ENCODE measurements around the gene WNT6. TPM values are rescaled to one million over a fixed set of nuclear protein-coding genes. Genes with fewer than 3 reads are reported as not detected.

WNT6 gene
- total and polyA plus RNA-seq, 4 donors = 0.08 to 0.20 TPM; not detected in 2

DNA sequence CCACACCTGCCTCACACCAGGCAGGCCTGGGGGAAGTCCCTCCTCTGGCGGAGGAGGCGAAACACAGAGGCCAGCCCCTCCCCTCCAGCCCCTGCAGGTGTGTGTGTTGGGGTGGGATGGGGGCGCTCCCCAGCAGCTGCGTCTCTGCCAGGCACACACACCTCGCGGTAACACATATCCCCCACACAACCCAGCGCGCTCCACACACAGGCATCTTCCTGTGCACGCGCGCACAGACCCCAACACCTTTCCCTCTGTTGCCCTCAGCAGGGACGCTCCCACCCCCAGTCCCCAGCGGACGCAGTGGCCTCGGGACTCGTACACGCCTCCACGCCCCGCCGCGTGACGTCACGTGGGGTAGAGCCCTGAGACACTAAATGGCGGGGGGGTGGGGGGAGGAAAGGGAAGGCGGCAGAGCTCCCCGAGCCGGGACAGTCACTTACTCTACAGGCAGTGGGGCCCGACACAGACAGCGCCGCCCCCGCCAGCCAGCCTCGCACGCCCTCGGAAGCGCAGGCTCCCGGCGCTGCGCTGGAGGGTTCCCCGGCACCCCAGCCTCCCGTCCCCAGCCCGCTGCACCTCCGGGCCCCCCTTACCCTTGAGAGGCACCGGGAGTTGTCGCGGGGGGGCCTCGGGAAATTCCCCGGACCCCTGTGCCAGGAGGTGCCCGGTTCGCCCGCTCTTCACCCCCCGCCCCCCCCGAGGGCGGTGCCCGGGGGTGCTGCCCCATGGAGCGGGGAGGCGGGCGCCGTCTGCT is 20.7 kb downstream of the WNT6 start, which contains the start of gene WNT10A:
Gene WNT10A, plus strand, starts transcription at position 751 of the 757 bp plus-strand sequence. CDS start 144 bp downstream, outside the sequence.
- WGBS = 3% methylated on average over 58 of the region's 58 CpGs
- peak within 1 kb of the TSS in 1 of 3 donors; percentile 18 for H3K4me3 ChIP-seq (ENCODE audit: low read depth in 1 of 3, low read length in 3 of 3)
- TF ChIP-seq FOXA1 (IDR thresholded peaks at IDR 0.05) (no peak), HNF4G (IDR thresholded peaks at IDR 0.05) (no peak), GABPA (IDR thresholded peaks at IDR 0.05 in 1 of 2, conservative IDR thresholded peaks at IDR 0.05 in 1 of 2) (no peak), FOXA2 (IDR thresholded peaks at IDR 0.05) (no peak), RXRA (IDR thresholded peaks at IDR 0.05) (no peak), YY1 (IDR thresholded peaks at IDR 0.05) (no peak), RAD21 (IDR thresholded peaks at IDR 0.05) (no peak), ATF3 (IDR thresholded peaks at IDR 0.05) (no peak), JUND (IDR thresholded peaks at IDR 0.05) (no peak), TAF1 (conservative IDR thresholded peaks at IDR 0.05) (no peak), REST (IDR thresholded peaks at IDR 0.05) (no peak), EGR1 (IDR thresholded peaks at IDR 0.05; ENCODE audit: low read depth in 2 of 2) (no peak), HNF4A (conservative IDR thresholded peaks at IDR 0.05) (no peak), SP1 (IDR thresholded peaks at IDR 0.05) (no peak)
- TF ChIP-seq, protein P1, sequence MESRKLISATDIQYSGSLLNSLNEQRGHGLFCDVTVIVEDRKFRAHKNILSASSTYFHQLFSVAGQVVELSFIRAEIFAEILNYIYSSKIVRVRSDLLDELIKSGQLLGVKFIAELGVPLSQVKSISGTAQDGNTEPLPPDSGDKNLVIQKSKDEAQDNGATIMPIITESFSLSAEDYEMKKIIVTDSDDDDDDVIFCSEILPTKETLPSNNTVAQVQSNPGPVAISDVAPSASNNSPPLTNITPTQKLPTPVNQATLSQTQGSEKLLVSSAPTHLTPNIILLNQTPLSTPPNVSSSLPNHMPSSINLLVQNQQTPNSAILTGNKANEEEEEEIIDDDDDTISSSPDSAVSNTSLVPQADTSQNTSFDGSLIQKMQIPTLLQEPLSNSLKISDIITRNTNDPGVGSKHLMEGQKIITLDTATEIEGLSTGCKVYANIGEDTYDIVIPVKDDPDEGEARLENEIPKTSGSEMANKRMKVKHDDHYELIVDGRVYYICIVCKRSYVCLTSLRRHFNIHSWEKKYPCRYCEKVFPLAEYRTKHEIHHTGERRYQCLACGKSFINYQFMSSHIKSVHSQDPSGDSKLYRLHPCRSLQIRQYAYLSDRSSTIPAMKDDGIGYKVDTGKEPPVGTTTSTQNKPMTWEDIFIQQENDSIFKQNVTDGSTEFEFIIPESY (IDR thresholded peaks at IDR 0.05) = no peak
- TF ChIP-seq, protein P2, sequence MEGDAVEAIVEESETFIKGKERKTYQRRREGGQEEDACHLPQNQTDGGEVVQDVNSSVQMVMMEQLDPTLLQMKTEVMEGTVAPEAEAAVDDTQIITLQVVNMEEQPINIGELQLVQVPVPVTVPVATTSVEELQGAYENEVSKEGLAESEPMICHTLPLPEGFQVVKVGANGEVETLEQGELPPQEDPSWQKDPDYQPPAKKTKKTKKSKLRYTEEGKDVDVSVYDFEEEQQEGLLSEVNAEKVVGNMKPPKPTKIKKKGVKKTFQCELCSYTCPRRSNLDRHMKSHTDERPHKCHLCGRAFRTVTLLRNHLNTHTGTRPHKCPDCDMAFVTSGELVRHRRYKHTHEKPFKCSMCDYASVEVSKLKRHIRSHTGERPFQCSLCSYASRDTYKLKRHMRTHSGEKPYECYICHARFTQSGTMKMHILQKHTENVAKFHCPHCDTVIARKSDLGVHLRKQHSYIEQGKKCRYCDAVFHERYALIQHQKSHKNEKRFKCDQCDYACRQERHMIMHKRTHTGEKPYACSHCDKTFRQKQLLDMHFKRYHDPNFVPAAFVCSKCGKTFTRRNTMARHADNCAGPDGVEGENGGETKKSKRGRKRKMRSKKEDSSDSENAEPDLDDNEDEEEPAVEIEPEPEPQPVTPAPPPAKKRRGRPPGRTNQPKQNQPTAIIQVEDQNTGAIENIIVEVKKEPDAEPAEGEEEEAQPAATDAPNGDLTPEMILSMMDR (IDR thresholded peaks at IDR 0.05; ENCODE audit: low read depth, low read length, missing input control) = no peak
- H3K36me3 ChIP-seq (ENCODE audit: control insufficient read depth in 4 of 4, insufficient read depth in 3 of 4, low read depth in 1 of 4, low read length in 3 of 4) = no peaks in the 10 kb centered on the region
- H3K9me3 ChIP-seq (ENCODE audit: control insufficient read depth in 4 of 4, low read length in 3 of 4) = no peaks in the 10 kb centered on the region
- H3K9ac ChIP-seq (ENCODE audit: low read depth in 1 of 2, low read length in 2 of 2) = no peak within 1 kb of the TSS
- DNase-seq (ENCODE audit: low spot score) = no peak
- H3K4me1 ChIP-seq (ENCODE audit: control insufficient read depth in 4 of 4, insufficient read depth in 4 of 4, low read length in 3 of 4) = peaks cover 3 to 13% (median 10%) of the 10 kb centered on the region in 4 donors
- H3K27ac ChIP-seq (ENCODE audit: low read depth in 1 of 2, low read length in 2 of 2) = no peak within 1 kb of the TSS
- peaks cover 2 to 33% (median 11%) of the 10 kb centered on the region in 4 donors for H3K27me3 ChIP-seq (ENCODE audit: control insufficient read depth in 4 of 4, insufficient read depth in 4 of 4, low read length in 3 of 4)
